ENCODE data around the gene CCDC54.

DNA sequence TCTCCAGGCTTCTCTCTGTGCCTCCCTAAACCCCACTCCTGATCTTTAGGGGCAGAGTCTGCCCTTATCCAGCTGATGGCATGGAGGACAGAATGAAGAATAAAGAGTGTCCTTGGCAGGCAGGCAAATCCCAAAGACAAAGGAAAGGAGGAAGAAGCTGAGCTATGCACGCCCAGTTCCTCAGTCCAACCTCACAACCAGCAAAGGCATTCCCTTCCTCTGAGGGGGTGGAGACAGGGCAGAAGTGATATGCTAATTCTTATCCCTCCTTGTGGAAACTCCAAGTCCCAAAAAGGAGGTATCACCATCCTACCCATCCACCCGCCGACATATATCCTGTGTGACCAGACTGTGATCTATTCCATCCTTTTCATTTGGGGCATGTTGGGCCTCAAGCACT lies 10.5 kb upstream of the CCDC54 start:
- TF ChIP-seq, protein P1, sequence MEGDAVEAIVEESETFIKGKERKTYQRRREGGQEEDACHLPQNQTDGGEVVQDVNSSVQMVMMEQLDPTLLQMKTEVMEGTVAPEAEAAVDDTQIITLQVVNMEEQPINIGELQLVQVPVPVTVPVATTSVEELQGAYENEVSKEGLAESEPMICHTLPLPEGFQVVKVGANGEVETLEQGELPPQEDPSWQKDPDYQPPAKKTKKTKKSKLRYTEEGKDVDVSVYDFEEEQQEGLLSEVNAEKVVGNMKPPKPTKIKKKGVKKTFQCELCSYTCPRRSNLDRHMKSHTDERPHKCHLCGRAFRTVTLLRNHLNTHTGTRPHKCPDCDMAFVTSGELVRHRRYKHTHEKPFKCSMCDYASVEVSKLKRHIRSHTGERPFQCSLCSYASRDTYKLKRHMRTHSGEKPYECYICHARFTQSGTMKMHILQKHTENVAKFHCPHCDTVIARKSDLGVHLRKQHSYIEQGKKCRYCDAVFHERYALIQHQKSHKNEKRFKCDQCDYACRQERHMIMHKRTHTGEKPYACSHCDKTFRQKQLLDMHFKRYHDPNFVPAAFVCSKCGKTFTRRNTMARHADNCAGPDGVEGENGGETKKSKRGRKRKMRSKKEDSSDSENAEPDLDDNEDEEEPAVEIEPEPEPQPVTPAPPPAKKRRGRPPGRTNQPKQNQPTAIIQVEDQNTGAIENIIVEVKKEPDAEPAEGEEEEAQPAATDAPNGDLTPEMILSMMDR (IDR thresholded peaks at IDR 0.05), result no peak
- no peak for TF ChIP-seq POLR2A (IDR thresholded peaks at IDR 0.05)

All from body of pancreas (tissue), 4 donors.